ENCODE measurements around the gene DOK6. TPM values are rescaled to one million over a fixed set of nuclear protein-coding genes. Genes with fewer than 3 reads are reported as not detected.

Gene DOK6
- total and polyA plus RNA-seq, 2 donors (not counting 3 experiments of a cell fraction or from before 2014, with no cell fraction given): under 0.01 TPM; not detected in 1

GRCh38 chr18:69648486-69648885 is 247.8 kb downstream of the DOK6 start:
- H3K27me3 ChIP-seq (ENCODE audit: control insufficient read depth in 2 of 2, insufficient read depth in 2 of 2, low read length in 2 of 2): no peaks in the 10 kb centered on the region
- H3K4me1 ChIP-seq (ENCODE audit: control insufficient read depth, extremely low read depth, insufficient read depth, low read length): no peaks in the 10 kb centered on the region
- H3K36me3 ChIP-seq (ENCODE audit: control insufficient read depth in 2 of 2, extremely low read depth in 1 of 2, insufficient read depth in 2 of 2, low read length in 2 of 2): no peaks in the 10 kb centered on the region
- no peak overlapping the region for H3K4me2 ChIP-seq (ENCODE audit: insufficient read depth, low read length)
- no peak overlapping the region for H3K9ac ChIP-seq (replicated peaks; ENCODE audit: extremely low read depth, insufficient read depth, low read length)
- H3K9me3 ChIP-seq (replicated peaks; ENCODE audit: control insufficient read depth, insufficient read depth, low read length): no peaks in the 10 kb centered on the region
- POLR2A ChIA-PET: no interaction called here
- no peaks in the 10 kb centered on the region for H3K9me1 ChIP-seq (replicated peaks; ENCODE audit: control insufficient read depth, extremely low read depth, insufficient read depth, low read length)
- no peaks in the 10 kb centered on the region for H4K20me1 ChIP-seq (replicated peaks; ENCODE audit: control insufficient read depth, extremely low read depth, insufficient read depth, low read length)
- no peak for TF ChIP-seq EZH2 (IDR thresholded peaks at IDR 0.05; ENCODE audit: borderline replicate concordance, low read depth, low read length, severe bottlenecking)
- no peak for TF ChIP-seq GATA2 (IDR thresholded peaks at IDR 0.05; ENCODE audit: insufficient read depth, insufficient read length, low read depth, low read length)
- TF ChIP-seq, protein P1, sequence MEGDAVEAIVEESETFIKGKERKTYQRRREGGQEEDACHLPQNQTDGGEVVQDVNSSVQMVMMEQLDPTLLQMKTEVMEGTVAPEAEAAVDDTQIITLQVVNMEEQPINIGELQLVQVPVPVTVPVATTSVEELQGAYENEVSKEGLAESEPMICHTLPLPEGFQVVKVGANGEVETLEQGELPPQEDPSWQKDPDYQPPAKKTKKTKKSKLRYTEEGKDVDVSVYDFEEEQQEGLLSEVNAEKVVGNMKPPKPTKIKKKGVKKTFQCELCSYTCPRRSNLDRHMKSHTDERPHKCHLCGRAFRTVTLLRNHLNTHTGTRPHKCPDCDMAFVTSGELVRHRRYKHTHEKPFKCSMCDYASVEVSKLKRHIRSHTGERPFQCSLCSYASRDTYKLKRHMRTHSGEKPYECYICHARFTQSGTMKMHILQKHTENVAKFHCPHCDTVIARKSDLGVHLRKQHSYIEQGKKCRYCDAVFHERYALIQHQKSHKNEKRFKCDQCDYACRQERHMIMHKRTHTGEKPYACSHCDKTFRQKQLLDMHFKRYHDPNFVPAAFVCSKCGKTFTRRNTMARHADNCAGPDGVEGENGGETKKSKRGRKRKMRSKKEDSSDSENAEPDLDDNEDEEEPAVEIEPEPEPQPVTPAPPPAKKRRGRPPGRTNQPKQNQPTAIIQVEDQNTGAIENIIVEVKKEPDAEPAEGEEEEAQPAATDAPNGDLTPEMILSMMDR (IDR thresholded peaks at IDR 0.05; ENCODE audit: extremely low read depth in 1 of 2, insufficient read depth in 1 of 2, low read depth in 1 of 2, low read length in 2 of 2): no peak
- TF ChIP-seq MYC (IDR thresholded peaks at IDR 0.05; ENCODE audit: low read depth, low read length): no peak
- no TSS peak for BruUV-seq (replicated peaks)
- H3K79me2 ChIP-seq (ENCODE audit: control insufficient read depth, insufficient read depth, low read length): no peaks in the 10 kb centered on the region
- intact Hi-C loops (cut with micrococcal nuclease) (no loop called here), dilution Hi-C loops (cut with MboI; ENCODE audit: extremely low pct_ligation_motif_present, low sequenced_read_pairs) (no loop called here)
- CTCF ChIA-PET: no interaction called here
- no peak overlapping the region for H3K4me3 ChIP-seq (replicated peaks in 1 of 3; ENCODE audit: insufficient read depth in 1 of 3, low read depth in 1 of 3, low read length in 3 of 3)
- H3K27ac ChIP-seq (ENCODE audit: insufficient read depth, low read depth, low read length): no peak overlapping the region
- no peak overlapping the region for H2AFZ ChIP-seq (ENCODE audit: low read depth, low read length)
- DNase-seq (ENCODE audit: low read depth, low spot score): no peak
- FAIRE-seq: no peak

GRCh38 chr18:69649684-69650083 is 249.0 kb downstream of the DOK6 start:
- H3K27ac ChIP-seq (ENCODE audit: insufficient read depth, low read depth, low read length): no peak overlapping the region
- dilution Hi-C loops (cut with MboI; ENCODE audit: extremely low pct_ligation_motif_present, low sequenced_read_pairs) (no loop called here), intact Hi-C loops (cut with micrococcal nuclease) (no loop called here)
- no peaks in the 10 kb centered on the region for H3K9me1 ChIP-seq (replicated peaks; ENCODE audit: control insufficient read depth, extremely low read depth, insufficient read depth, low read length)
- no peak overlapping the region for H3K9ac ChIP-seq (replicated peaks; ENCODE audit: extremely low read depth, insufficient read depth, low read length)
- H4K20me1 ChIP-seq (replicated peaks; ENCODE audit: control insufficient read depth, extremely low read depth, insufficient read depth, low read length): no peaks in the 10 kb centered on the region
- H2AFZ ChIP-seq (ENCODE audit: low read depth, low read length): no peak overlapping the region
- H3K4me2 ChIP-seq (ENCODE audit: insufficient read depth, low read length): no peak overlapping the region
- FAIRE-seq (no peak), DNase-seq (ENCODE audit: low read depth, low spot score) (no peak)
- no peaks in the 10 kb centered on the region for H3K9me3 ChIP-seq (replicated peaks; ENCODE audit: control insufficient read depth, insufficient read depth, low read length)
- H3K79me2 ChIP-seq (ENCODE audit: control insufficient read depth, insufficient read depth, low read length): no peaks in the 10 kb centered on the region
- TF ChIP-seq, protein P1 (IDR thresholded peaks at IDR 0.05; ENCODE audit: extremely low read depth in 1 of 2, insufficient read depth in 1 of 2, low read depth in 1 of 2, low read length in 2 of 2): no peak
- no peak for TF ChIP-seq FOS (IDR thresholded peaks at IDR 0.05; ENCODE audit: borderline replicate concordance, insufficient read depth, low read length)
- H3K4me1 ChIP-seq (ENCODE audit: control insufficient read depth, extremely low read depth, insufficient read depth, low read length): no peaks in the 10 kb centered on the region
- H3K27me3 ChIP-seq (ENCODE audit: control insufficient read depth in 2 of 2, insufficient read depth in 2 of 2, low read length in 2 of 2): no peaks in the 10 kb centered on the region
- POLR2A ChIA-PET: no interaction called here
- H3K4me3 ChIP-seq (replicated peaks in 1 of 3; ENCODE audit: insufficient read depth in 1 of 3, low read depth in 1 of 3, low read length in 3 of 3): no peak overlapping the region
- no peaks in the 10 kb centered on the region for H3K36me3 ChIP-seq (ENCODE audit: control insufficient read depth in 2 of 2, extremely low read depth in 1 of 2, insufficient read depth in 2 of 2, low read length in 2 of 2)
- CTCF ChIA-PET: no interaction called here
- BruUV-seq (replicated peaks): no TSS peak

All from endothelial cell of umbilical vein (primary cell).